CD4-positive, alpha-beta T cell treated with Interleukin-4 for 4 hours (primary cell): ENCODE data around the gene CCDC112.

Experiments
- DNase-seq: peaks from one replicate; pipeline ENCODE4 v3.0.0-alpha.2; 2020

The CCDC112 gene

DNA sequence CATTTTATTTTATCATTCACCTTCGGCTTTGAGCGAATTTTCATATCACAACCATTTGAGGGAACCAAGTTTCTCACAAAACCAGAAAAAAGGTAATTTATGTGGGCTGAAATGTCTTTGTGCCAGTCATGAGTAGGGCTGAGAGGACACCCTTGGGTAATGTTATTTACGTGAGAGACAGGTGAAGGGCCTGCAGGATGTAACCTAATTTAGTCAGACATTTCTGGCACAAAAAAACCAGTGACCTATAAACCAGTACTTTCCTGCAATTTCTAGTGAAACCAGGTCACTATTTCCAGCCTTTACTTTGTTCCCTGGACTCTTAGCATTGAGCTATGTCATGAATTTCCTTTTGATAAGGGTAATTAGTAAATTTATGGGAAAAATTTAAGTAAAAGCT lies 17.2 kb upstream of the CCDC112 start:
- DNase-seq, result no peak

DNA sequence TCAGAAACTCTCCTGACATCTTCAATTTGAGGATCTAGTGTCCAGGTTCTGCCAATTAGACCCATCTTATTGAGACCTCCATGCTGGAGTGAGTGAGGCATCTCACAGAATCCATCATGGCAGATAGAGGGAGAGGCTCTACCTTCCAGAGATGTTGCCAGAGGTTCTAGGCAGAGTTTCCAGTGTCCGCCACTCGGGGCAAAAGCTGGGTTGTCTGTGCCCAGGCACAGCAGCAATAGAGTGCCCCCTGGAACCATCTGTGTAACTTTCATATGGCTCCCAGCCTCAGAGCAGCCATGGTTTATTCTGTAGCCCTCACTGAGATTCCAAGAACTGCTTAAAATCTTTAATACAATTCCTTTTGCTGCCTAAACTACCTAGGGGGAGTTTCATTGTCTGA lies 16.6 kb upstream of the CCDC112 start:
- DNase-seq, result no peak

DNA sequence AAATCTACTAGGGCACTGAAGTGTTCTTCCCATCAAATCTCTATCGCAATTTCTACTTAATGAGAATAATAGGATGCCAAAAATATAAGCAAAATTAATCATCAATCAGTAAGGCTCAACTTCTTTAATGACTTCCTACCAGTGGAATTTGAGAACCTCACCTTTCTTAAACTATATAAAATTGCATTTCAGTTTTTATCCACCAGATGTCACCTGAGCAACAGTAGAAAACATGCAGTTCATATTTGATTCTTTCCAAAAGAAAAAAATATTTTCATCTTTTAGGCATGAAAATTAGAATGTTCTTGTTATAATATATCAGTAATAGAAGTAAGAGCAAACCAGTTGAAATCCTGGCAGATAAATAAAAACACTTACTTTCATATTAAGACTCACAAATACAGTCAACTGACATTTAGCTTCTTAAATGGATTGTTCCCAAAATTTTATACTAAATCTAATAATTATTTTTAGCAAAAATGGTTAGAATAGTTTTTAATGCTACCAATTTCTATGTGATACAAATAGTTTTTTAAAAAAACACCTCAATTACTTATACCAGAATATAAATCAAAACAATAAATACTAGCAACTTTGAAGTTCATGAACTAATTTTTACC lies 13.4 kb upstream of the CCDC112 start:
- DNase-seq, result peak; percentile 42

- no peak for DNase-seq
Observed at GRCh38 chr5:115308815-115309214, 12.4 kb upstream of the CCDC112 start.

GRCh38 chr5:115306011-115306536 lies 9.6 kb upstream of the CCDC112 start:
- no peak for DNase-seq

- DNase-seq, result no peak
Observed at GRCh38 chr5:115304496-115304895, 8.0 kb upstream of the CCDC112 start.

DNA sequence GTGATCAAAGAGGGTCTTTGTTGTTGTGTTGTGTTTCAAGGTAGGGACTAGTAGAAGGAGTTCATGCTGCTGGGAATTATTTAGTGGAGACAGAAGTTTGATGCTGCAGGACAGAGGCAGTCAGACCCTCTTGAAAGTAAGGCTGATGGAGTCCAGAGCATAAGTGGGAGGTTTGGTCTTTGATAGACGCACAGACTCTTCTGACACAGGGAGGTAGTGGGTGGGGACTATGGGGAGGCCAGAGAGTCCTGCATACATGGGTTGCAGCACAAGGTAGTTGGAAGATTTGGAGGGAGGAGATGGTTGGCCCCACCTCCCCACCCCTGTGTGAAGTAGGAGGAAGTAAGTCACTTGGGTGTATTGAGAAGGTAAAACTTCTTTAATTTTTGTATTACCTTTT lies 2.4 kb upstream of the CCDC112 start:
- DNase-seq, result no peak

GRCh38 chr5:115297031-115297430 lies 577 bp upstream of the CCDC112 start:
- no peak for DNase-seq

DNA sequence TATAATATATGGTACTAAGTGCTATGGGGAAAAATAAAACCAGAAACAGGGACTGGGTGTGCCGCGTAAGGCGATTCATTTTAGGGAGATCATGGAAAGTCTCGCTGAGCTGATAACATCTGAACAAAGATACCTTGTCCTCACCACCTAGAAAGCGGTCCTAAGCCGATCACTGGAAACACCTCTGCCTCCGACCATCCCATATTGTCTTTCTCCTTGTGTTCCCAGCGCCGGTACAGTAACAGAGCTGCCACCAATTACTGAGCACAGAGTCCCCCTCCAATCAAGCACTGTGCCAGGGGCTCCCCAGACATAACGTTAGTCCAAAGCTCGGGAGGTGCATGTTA lies 704 bp downstream of the CCDC112 start:
- no peak for DNase-seq

- DNase-seq, result no peak
Observed at GRCh38 chr5:115291397-115291796, 5.1 kb downstream of the CCDC112 start.

DNA sequence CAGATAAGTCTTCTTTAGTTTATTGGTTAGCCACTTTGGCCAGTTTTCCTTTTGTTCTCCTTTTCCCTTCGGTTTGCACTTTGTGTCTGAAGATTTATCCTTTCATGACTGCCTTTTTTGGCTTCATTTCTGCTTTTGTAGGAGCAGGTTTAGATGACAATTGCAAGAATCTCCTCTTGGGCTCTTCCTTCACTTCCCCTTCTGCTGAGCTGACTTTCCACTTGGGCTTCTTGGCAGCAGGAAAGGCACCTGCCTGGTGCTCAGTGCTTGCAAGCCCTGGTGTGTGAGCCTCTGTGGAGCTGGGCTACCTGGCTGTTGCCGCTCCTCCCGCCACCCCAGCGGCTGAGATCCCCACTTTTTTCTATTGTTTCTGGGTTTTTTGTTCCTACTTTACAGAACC lies 7.3 kb downstream of the CCDC112 start:
- no peak for DNase-seq

GRCh38 chr5:115284021-115284420 lies 12.4 kb downstream of the CCDC112 start:
- DNase-seq, result no peak

DNA sequence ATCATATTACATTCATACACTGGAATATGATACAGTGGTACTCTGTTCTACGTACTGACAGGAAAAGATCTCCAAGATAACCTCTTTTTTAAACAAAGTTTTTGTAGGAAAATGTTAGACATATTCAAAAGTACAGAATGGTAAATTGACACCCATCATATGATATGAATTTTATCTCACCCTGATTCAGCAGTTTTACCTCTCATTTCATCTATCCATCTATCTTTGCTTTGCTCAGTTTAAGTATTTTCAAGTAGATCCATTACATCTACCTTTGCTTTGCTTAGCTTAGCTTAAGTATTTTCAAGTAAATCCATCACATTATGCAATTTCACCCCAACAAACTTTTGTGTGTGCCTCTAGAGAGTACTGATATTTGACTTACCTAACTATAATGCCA lies 14.3 kb downstream of the CCDC112 start:
- DNase-seq, result no peak

GRCh38 chr5:115274584-115274983 lies 21.9 kb downstream of the CCDC112 start:
- DNase-seq, result no peak

DNA sequence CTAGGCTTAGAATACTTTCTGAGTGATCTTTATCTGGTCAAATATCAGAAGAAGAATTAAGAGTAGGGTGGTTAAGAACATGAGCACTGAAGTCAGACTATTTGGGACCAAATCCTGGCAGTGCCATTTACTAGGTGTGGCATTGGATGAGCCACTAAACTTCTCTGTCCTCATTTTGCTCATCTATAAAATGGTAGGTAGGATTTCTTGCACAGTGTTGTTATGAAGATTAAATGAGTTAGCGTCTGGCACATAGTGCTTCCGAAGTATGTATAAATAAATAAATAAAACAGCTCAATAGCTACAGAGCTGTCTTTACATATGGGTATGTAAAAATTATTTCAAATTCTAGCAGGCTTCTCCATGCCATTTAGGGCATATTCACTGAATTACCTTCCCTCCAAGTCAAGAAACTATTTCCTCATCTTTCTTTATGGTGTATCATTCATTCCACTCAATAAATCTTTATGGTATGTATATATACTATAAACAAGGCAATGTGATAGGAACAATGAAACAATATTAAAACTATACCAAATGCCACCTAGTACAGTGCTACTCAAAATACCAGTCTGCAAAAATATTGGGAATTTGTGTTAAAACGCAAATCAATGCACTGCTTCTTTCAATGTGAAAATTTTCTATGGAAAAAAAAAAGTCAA lies 24.0 kb downstream of the CCDC112 start:
- DNase-seq, result no peak

DNA sequence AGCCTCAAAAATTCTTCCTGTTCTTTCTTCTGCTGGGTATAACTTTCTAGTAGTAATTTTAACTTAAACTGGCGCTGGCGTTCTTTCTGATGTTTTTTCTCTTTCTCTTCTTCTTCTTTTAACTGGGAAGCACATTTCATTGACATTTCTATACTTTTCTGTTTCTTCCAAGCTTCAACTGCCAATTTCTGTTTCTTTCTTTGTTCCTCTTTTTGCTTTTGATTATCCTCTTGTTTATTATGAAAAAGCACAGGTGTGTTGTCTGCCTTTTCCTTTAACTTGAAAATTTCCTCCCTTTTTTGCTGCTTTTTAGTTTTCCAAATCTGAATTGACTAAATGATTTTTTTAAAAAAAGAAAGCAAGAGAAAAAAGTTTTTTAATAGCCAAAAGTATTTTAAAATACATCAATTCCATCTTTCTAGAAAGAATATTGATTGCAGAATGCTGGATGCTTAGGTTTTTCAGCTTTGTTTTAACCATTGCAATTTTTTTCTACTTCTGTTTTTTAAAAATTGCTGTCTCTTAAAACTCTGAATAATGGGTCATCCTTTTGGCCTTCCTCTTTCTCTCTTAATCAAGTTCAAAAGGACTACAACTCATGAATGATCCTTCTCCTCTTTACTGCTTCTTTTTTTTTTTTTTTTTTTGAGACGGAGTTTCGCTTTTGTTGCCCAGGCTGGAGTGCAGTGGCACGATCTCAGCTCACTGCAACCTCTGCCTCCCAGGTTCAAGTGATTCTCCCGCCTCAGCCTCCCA lies 25.0 kb downstream of the CCDC112 start:
- no peak for DNase-seq

GRCh38 chr5:115267617-115268016 lies 28.8 kb downstream of the CCDC112 start:
- DNase-seq, result no peak

DNA sequence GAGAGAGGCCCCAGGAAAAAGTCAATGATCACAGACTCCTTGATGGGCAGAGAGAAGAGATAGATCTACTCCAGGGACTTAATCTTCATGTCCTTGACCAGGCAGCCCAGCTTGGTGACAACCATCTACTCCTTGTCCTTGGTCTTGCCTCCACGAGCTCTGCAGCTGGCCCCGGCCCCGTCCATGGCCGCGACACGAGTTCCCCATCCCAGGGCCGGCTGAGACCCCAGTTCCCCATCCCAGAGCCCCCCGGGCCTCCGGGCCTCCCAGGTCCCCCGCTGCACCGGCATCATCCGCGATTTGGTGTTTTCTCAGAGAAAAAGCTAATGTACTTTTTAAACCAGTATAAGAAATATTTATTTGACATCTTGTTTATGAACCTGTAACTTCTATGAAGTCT lies 31.2 kb downstream of the CCDC112 start:
- no peak for DNase-seq

DNA sequence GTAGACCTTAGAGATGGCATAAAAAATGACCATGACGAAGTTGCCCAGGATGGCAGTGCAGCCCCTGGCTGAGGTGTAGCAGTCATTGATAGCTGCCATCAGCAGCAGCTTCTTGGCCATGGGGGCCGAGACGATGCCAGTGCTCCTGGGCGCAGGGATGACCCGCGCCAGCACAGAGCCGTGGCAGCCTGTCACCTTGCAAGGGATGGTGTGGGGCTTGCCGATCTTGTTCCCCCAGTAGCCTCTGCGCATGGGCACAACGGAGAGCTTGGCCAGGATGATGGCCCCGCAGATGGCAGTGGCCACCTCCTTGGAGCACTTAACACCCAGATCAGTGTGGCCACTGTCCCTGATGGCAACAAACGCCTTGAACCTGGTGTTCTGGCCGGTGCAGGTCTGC lies 31.7 kb downstream of the CCDC112 start:
- no peak for DNase-seq

GRCh38 chr5:115263078-115263380 lies 33.4 kb downstream of the CCDC112 start:
- no peak for DNase-seq

DNA sequence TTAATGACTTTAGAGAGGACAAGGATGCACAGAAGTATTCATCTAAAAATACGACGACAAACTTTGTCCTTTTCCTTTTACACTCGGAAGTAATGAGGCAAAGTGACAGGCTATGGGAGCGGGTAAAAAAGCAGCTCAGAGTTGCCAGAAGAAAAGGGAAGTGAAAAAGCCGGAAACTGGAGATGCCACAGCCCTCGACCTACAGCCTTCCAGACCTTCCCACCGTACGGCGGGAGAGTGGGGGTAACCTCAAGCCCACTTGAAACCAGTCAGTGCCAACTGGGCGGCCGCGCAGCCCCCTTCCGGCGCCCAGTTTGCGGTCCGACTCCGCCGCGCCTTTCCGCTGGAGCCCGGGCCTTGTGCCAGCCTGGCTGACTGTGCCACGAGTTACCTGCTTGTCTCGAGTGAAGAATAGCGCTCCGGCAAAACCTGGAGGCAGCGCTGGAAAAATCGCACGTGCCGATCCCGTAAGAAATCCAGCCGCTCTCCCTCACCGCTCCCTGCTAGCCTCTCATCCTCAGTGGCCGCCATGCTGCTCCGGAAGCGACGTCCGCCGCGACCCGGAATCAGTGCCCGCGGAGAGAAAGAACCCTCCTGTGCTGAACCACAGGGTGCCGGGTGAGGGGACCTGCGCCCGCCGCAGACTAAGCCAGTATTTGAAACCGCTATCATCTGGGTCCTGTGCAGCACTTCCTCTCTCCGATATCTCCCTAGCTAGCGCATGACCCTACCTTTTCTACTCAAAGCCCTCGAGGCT lies 34.0 kb downstream of the CCDC112 start, which contains the start of gene PGGT1B:
Gene PGGT1B (minus strand): TSS at position 557 of the 757 bp plus-strand sequence. CDS start 26 bp downstream, at position 531.
- peak; percentile 69 for DNase-seq

- DNase-seq, result no peak
Observed at GRCh38 chr5:115262011-115262320, 34.5 kb downstream of the CCDC112 start.

DNA sequence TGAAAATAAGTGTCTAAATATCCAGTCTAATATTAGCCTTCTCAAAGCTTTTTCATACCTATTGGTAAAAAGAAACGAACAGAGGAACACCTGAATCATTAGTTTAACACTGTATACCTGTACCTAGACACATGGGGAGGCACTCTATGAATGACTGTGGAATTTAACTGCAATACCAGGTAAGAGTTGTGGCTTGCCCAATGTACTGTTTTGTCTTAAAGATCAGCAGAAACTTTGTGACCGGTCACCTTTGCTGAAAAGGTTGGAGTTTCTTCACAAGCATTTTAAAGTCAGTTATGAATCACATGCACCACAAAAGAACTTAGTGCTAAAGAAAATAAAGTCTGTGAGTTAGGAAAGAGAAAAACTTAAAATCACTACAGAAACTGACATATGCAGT lies 36.2 kb downstream of the CCDC112 start:
- DNase-seq, result no peak

GRCh38 chr5:115257981-115258380 lies 38.5 kb downstream of the CCDC112 start:
- no peak for DNase-seq
